Fibroblast of villous mesenchyme (primary cell): ENCODE data around the gene FRY. TPM values are rescaled to one million over a fixed set of nuclear protein-coding genes. Genes with fewer than 3 reads are reported as not detected.

Experiments used
- DNase-seq: peaks from one replicate; pipeline ENCODE4 v3.0.0-alpha.2; 2010; ENCODE audit warnings: low read depth
- H3K4me3 ChIP-seq: 2 replicates; pipeline ENCODE4 v1.5.1; 2011; ENCODE audit warnings: low read depth, mild to moderate bottlenecking, low read length
- CTCF ChIP-seq: IDR thresholded peaks from 2 replicates; pipeline ENCODE4 v1.5.1; 2012; ENCODE audit warnings: low read depth, mild to moderate bottlenecking, low read length; ENCODE audit not compliant: insufficient read depth
- total RNA-seq: library from RNA; depleted of rRNA; stranded (reverse); fragments of >200 nt; gene quantifications from 2 replicates; pipeline ENCODE4 v1.2.3, GENCODE V29; 2012

The FRY gene
- total RNA-seq, 1 donor: 27.2 TPM

GRCh38 chr13:32216281-32216680 lies 184.7 kb downstream of the FRY start:
- no peak for TF ChIP-seq CTCF
- DNase-seq: no peak
- H3K4me3 ChIP-seq: no peak overlapping the region

- DNase-seq: no peak
- TF ChIP-seq CTCF: no peak
- no peak overlapping the region for H3K4me3 ChIP-seq
These were observed 190.6 kb downstream of the FRY start for GRCh38 chr13:32222046-32222676.

- DNase-seq: peak; percentile 63
- no peak overlapping the region for H3K4me3 ChIP-seq
- no peak for TF ChIP-seq CTCF
These were observed 193.3 kb downstream of the FRY start for GRCh38 chr13:32224916-32225315.

GRCh38 chr13:32225481-32225931 lies 193.9 kb downstream of the FRY start:
- peak; percentile 94 for DNase-seq
- no peak overlapping the region for H3K4me3 ChIP-seq
- no peak for TF ChIP-seq CTCF

GRCh38 chr13:32228330-32229041 lies 196.9 kb downstream of the FRY start:
- no peak for TF ChIP-seq CTCF
- H3K4me3 ChIP-seq: no peak overlapping the region
- DNase-seq: peak; percentile 36

GRCh38 chr13:32229443-32229842 lies 197.9 kb downstream of the FRY start:
- no peak overlapping the region for H3K4me3 ChIP-seq
- TF ChIP-seq CTCF: no peak
- no peak for DNase-seq
